Measurements from ENCODE around the gene SHKBP1. TPM values are rescaled to one million over a fixed set of nuclear protein-coding genes. Genes with fewer than 3 reads are reported as not detected.
A peak's percentile ranks its signal among the peaks of the same experiment; 100 is the strongest.

SHKBP1 gene
- total and polyA plus RNA-seq, 9 of the 15 experiments (the other 6 are each of a cell fraction or from before 2014, with no cell fraction given): 1.2 to 58.1 (median 22.3) TPM

GRCh38 chr19:40529093-40529954 lies 47.3 kb upstream of the SHKBP1 start (continued):
- TF ChIP-seq, protein P1, sequence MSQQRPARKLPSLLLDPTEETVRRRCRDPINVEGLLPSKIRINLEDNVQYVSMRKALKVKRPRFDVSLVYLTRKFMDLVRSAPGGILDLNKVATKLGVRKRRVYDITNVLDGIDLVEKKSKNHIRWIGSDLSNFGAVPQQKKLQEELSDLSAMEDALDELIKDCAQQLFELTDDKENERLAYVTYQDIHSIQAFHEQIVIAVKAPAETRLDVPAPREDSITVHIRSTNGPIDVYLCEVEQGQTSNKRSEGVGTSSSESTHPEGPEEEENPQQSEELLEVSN (IDR thresholded peaks at IDR 0.05; ENCODE audit: borderline replicate concordance in 1 of 2, extremely low read depth in 1 of 2, insufficient read depth in 1 of 2, insufficient read length in 1 of 2, low read depth in 1 of 2, low read length in 1 of 2, poor library complexity in 1 of 2, severe bottlenecking in 1 of 2): no peak
- TF ChIP-seq RFX1 (IDR thresholded peaks at IDR 0.05) (peak; percentile 92), XRCC4 (IDR thresholded peaks at IDR 0.05; ENCODE audit: extremely low read depth, insufficient read depth, insufficient read length) (no peak), ELF4 (CRISPR knock-in tag; IDR thresholded peaks at IDR 0.05) (no peak), RBM14 (IDR thresholded peaks at IDR 0.05; ENCODE audit: borderline replicate concordance, insufficient read depth, low read depth, low read length) (no peak), TRIM24 (IDR thresholded peaks at IDR 0.05) (peak in 1 of 2 experiments; percentile 88; a peak in 2 of 4 replicates), SPI1 (IDR thresholded peaks at IDR 0.05; ENCODE audit: borderline replicate concordance, low read depth, low read length) (peak; percentile 79; the same call in 1 of the 2 replicates), POU5F1 (IDR thresholded peaks at IDR 0.05; ENCODE audit: borderline replicate concordance, low read depth, low read length, partially characterized antibody) (no peak), ARID4B (CRISPR knock-in tag; IDR thresholded peaks at IDR 0.05) (no peak), BRD4 (IDR thresholded peaks at IDR 0.05) (no peak), SLC30A9 (CRISPR knock-in tag; IDR thresholded peaks at IDR 0.05) (no peak), ERF (CRISPR knock-in tag; IDR thresholded peaks at IDR 0.05) (no peak), HDGF (IDR thresholded peaks at IDR 0.05) (no peak), ETS1 (conservative IDR thresholded peaks at IDR 0.05; ENCODE audit: control insufficient read depth, low read depth, low read length) (no peak), ZNF217 (CRISPR knock-in tag; IDR thresholded peaks at IDR 0.05) (no peak), SNIP1 (IDR thresholded peaks at IDR 0.05; ENCODE audit: low read depth) (no peak)
- TF ChIP-seq, protein P2, sequence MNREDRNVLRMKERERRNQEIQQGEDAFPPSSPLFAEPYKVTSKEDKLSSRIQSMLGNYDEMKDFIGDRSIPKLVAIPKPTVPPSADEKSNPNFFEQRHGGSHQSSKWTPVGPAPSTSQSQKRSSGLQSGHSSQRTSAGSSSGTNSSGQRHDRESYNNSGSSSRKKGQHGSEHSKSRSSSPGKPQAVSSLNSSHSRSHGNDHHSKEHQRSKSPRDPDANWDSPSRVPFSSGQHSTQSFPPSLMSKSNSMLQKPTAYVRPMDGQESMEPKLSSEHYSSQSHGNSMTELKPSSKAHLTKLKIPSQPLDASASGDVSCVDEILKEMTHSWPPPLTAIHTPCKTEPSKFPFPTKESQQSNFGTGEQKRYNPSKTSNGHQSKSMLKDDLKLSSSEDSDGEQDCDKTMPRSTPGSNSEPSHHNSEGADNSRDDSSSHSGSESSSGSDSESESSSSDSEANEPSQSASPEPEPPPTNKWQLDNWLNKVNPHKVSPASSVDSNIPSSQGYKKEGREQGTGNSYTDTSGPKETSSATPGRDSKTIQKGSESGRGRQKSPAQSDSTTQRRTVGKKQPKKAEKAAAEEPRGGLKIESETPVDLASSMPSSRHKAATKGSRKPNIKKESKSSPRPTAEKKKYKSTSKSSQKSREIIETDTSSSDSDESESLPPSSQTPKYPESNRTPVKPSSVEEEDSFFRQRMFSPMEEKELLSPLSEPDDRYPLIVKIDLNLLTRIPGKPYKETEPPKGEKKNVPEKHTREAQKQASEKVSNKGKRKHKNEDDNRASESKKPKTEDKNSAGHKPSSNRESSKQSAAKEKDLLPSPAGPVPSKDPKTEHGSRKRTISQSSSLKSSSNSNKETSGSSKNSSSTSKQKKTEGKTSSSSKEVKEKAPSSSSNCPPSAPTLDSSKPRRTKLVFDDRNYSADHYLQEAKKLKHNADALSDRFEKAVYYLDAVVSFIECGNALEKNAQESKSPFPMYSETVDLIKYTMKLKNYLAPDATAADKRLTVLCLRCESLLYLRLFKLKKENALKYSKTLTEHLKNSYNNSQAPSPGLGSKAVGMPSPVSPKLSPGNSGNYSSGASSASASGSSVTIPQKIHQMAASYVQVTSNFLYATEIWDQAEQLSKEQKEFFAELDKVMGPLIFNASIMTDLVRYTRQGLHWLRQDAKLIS (CRISPR knock-in tag; IDR thresholded peaks at IDR 0.05): no peak

All from K562 (cell line).